ENCODE results near the gene GRK3. TPM values are rescaled to one million over a fixed set of nuclear protein-coding genes. Genes with fewer than 3 reads are reported as not detected.
"Not testable (repeated sequence)": the region's sequence is repeated elsewhere in the genome, so short reads cannot be mapped to it uniquely, and the experiment has no call there.

GRK3 gene
- total RNA-seq, 1 experiment from 2014 or later: 4.8 TPM

GRCh38 chr22:25551396-25551795, 13.1 kb upstream of the GRK3 start:
- DNase-seq (ENCODE audit: low read depth): peak; percentile 32

GRCh38 chr22:25552405-25552804, 12.1 kb upstream of the GRK3 start:
- DNase-seq (ENCODE audit: low read depth): peak; percentile 66

GRCh38 chr22:25553131-25553530, 11.3 kb upstream of the GRK3 start:
- no peak for DNase-seq (ENCODE audit: low read depth)

- no peak for DNase-seq (ENCODE audit: low read depth)
These were observed 10.2 kb upstream of the GRK3 start for GRCh38 chr22:25554238-25554671.

- no peak for DNase-seq (ENCODE audit: low read depth)
These were observed 9.8 kb upstream of the GRK3 start for GRCh38 chr22:25554689-25555088.

- no peak for DNase-seq (ENCODE audit: low read depth)
These were observed 8.9 kb upstream of the GRK3 start for GRCh38 chr22:25555586-25555985.

- DNase-seq (ENCODE audit: low read depth): no peak
These were observed 7.3 kb upstream of the GRK3 start for GRCh38 chr22:25557218-25557617.

GRCh38 chr22:25558341-25558740, 6.1 kb upstream of the GRK3 start:
- DNase-seq (ENCODE audit: low read depth): no peak

- not testable (repeated sequence) for DNase-seq (ENCODE audit: low read depth)
These were observed 4.6 kb upstream of the GRK3 start for GRCh38 chr22:25559910-25560309.

- not testable (repeated sequence) for DNase-seq (ENCODE audit: low read depth)
These were observed 3.3 kb upstream of the GRK3 start for GRCh38 chr22:25561182-25561581.

GRCh38 chr22:25561927-25562326, 2.5 kb upstream of the GRK3 start:
- not testable (repeated sequence) for DNase-seq (ENCODE audit: low read depth)

GRCh38 chr22:25562966-25563760, 1.3 kb upstream of the GRK3 start:
- DNase-seq (ENCODE audit: low read depth): not testable (repeated sequence)

- DNase-seq (ENCODE audit: low read depth): no peak
These were observed 635 bp upstream of the GRK3 start for GRCh38 chr22:25563761-25564319.

- peak; percentile 34 for DNase-seq (ENCODE audit: low read depth)
These were observed 653 bp downstream of the GRK3 start for GRCh38 chr22:25564979-25565677.

GRCh38 chr22:25566186-25566897, 1.9 kb downstream of the GRK3 start:
- DNase-seq (ENCODE audit: low read depth): no peak

GRCh38 chr22:25566898-25567235, 2.4 kb downstream of the GRK3 start:
- DNase-seq (ENCODE audit: low read depth): no peak

GRCh38 chr22:25567251-25567675, 2.8 kb downstream of the GRK3 start:
- no peak for DNase-seq (ENCODE audit: low read depth)

GRCh38 chr22:25568066-25568465, 3.6 kb downstream of the GRK3 start:
- not testable (repeated sequence) for DNase-seq (ENCODE audit: low read depth)

- no peak for DNase-seq (ENCODE audit: low read depth)
These were observed 4.9 kb downstream of the GRK3 start for GRCh38 chr22:25569361-25569760.

GRCh38 chr22:25569983-25570382, 5.5 kb downstream of the GRK3 start:
- DNase-seq (ENCODE audit: low read depth): no peak

- no peak for DNase-seq (ENCODE audit: low read depth)
These were observed 6.0 kb downstream of the GRK3 start for GRCh38 chr22:25570486-25570885.

All from Daoy (cell line).